ENCODE measurements around the gene YTHDC2. TPM values are rescaled to one million over a fixed set of nuclear protein-coding genes. Genes with fewer than 3 reads are reported as not detected.

The YTHDC2 gene
- total RNA-seq, 1 donor from 2014 or later = 37.3 TPM

GRCh38 chr5:113493446-113493845, 20.0 kb upstream of the YTHDC2 start:
- H3K27ac Mint-ChIP-seq = no peak overlapping the region
- DNase-seq (ENCODE audit: low spot score, unreplicated experiment) = no peak
- H3K36me3 Mint-ChIP-seq (ENCODE audit: insufficient read depth) = no peaks in the 10 kb centered on the region
- no peak overlapping the region for H3K4me3 Mint-ChIP-seq (ENCODE audit: low read depth)
- no peaks in the 10 kb centered on the region for H3K4me1 Mint-ChIP-seq (ENCODE audit: low read depth)
- TF ChIP-seq CTCF (IDR thresholded peaks at IDR 0.05; ENCODE audit: unreplicated experiment) = no peak
- H3K9me3 Mint-ChIP-seq (ENCODE audit: low read depth) = peaks cover 16% of the 10 kb centered on the region
- H3K27me3 Mint-ChIP-seq = peaks cover 31% of the 10 kb centered on the region

GRCh38 chr5:113495422-113495841, 18.1 kb upstream of the YTHDC2 start:
- no peak overlapping the region for H3K4me3 Mint-ChIP-seq (ENCODE audit: low read depth)
- H3K27ac Mint-ChIP-seq = no peak overlapping the region
- H3K27me3 Mint-ChIP-seq = peaks cover 34% of the 10 kb centered on the region
- no peak for TF ChIP-seq CTCF (IDR thresholded peaks at IDR 0.05; ENCODE audit: unreplicated experiment)
- H3K4me1 Mint-ChIP-seq (ENCODE audit: low read depth) = no peaks in the 10 kb centered on the region
- H3K9me3 Mint-ChIP-seq (ENCODE audit: low read depth) = peaks cover 14% of the 10 kb centered on the region
- DNase-seq (ENCODE audit: low spot score, unreplicated experiment) = no peak
- H3K36me3 Mint-ChIP-seq (ENCODE audit: insufficient read depth) = no peaks in the 10 kb centered on the region

GRCh38 chr5:113502073-113502472, 11.4 kb upstream of the YTHDC2 start:
- Mint-ChIP-seq H3K27me3 (peaks cover 22% of the 10 kb centered on the region), H3K27ac (no peak overlapping the region), H3K4me1 (ENCODE audit: low read depth) (no peaks in the 10 kb centered on the region), H3K36me3 (ENCODE audit: insufficient read depth) (no peaks in the 10 kb centered on the region), H3K9me3 (ENCODE audit: low read depth) (peaks cover 5% of the 10 kb centered on the region), H3K4me3 (ENCODE audit: low read depth) (no peak overlapping the region)
- TF ChIP-seq CTCF (IDR thresholded peaks at IDR 0.05; ENCODE audit: unreplicated experiment) = no peak
- no peak for DNase-seq (ENCODE audit: low spot score, unreplicated experiment)

- no peak for DNase-seq (ENCODE audit: low spot score, unreplicated experiment)
- Mint-ChIP-seq H3K4me3 (ENCODE audit: low read depth) (no peak overlapping the region), H3K27me3 (peaks cover 18% of the 10 kb centered on the region), H3K36me3 (ENCODE audit: insufficient read depth) (no peaks in the 10 kb centered on the region), H3K9me3 (ENCODE audit: low read depth) (peaks cover 5% of the 10 kb centered on the region), H3K4me1 (ENCODE audit: low read depth) (no peaks in the 10 kb centered on the region), H3K27ac (no peak overlapping the region)
- no peak for TF ChIP-seq CTCF (IDR thresholded peaks at IDR 0.05; ENCODE audit: unreplicated experiment)
These were observed 10.3 kb upstream of the YTHDC2 start for GRCh38 chr5:113503146-113503545.

- Mint-ChIP-seq H3K27me3 (peaks cover 15% of the 10 kb centered on the region), H3K4me1 (ENCODE audit: low read depth) (no peaks in the 10 kb centered on the region), H3K27ac (no peak overlapping the region), H3K9me3 (ENCODE audit: low read depth) (peaks cover 5% of the 10 kb centered on the region), H3K4me3 (ENCODE audit: low read depth) (no peak overlapping the region), H3K36me3 (ENCODE audit: insufficient read depth) (no peaks in the 10 kb centered on the region)
- no peak for DNase-seq (ENCODE audit: low spot score, unreplicated experiment)
- no peak for TF ChIP-seq CTCF (IDR thresholded peaks at IDR 0.05; ENCODE audit: unreplicated experiment)
These were observed 8.3 kb upstream of the YTHDC2 start for GRCh38 chr5:113505181-113505580.

All from progenitor cell of endocrine pancreas (in vitro differentiated cells).